ENCODE data around the gene ZNF444. TPM values are rescaled to one million over a fixed set of nuclear protein-coding genes. Genes with fewer than 3 reads are reported as not detected.

Gene ZNF444
- total and polyA plus RNA-seq, 9 of the 15 experiments (the other 6 are each of a cell fraction or from before 2014, with no cell fraction given): 0.39 to 40.0 (median 6.9) TPM

DNA sequence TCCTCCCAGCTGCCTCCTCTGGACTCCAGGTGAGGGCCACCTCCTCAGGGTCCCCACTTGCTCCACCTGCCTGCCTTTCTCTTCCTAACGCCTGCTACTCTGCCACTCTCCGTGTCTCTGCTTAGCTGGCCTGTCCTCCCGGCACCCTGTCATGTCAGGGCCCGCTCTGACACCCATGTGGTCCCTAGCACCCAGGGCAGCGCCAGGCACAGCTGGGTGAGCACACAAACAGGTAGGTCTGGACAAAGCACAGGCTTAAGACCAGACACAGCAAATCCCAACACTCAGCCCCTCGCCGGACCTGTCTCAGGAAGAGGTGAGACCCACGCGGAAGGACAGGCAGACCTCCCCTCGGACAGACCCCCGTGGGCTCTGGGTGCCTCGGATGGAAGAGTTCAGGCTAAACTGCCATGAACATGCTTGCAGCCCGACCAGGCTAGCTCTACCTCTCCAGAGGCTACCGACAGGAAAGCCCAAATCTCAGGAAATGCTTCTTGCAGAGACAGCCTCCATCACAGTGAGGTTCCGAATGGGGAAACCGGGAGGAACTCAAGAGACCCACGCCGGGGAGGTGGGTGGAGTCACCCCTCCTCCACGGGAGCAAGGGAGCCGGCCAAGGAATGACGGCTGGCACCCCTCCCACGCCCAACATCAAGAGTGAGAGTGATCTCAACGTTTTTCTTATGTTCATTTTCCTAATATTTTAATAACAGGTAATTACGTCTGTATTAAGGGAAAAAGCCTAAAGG is 32.5 kb upstream of the ZNF444 start:
- Histone ChIP-seq H4K20me1 (replicated peaks; ENCODE audit: control insufficient read depth, insufficient read depth, low read length) (peaks cover 13% of the 10 kb centered on the region), H3K9me1 (ENCODE audit: control insufficient read depth, insufficient read depth, low read length) (peaks cover 9% of the 10 kb centered on the region), H3K4me3 (no peak overlapping the region), H3K4me2 (ENCODE audit: insufficient read depth, low read length) (no peak overlapping the region), H3K27me3 (ENCODE audit: control insufficient read depth in 2 of 2, insufficient read depth in 2 of 2, low read length in 2 of 2) (no peaks in the 10 kb centered on the region), H3K27ac (ENCODE audit: extremely low read depth, low read depth, low read length) (no peak overlapping the region), H3K9me3 (replicated peaks; ENCODE audit: control insufficient read depth, insufficient read depth, low read depth, low read length) (peaks cover 4% of the 10 kb centered on the region; the same call in 1 of the 2 replicates), H3K36me3 (ENCODE audit: control insufficient read depth, insufficient read depth, low read length) (peaks cover 53% of the 10 kb centered on the region), H3K79me2 (ENCODE audit: control insufficient read depth, insufficient read depth, low read length) (peaks cover 91% of the 10 kb centered on the region), H3K9ac (ENCODE audit: insufficient read depth in 1 of 2, low read depth in 2 of 2, low read length in 2 of 2) (peak overlapping the region in 1 of 2 experiments; percentile 52; a peak in 1 of 4 replicates), H3K4me1 (replicated peaks in 1 of 2; ENCODE audit: control insufficient read depth in 2 of 2, insufficient read depth in 2 of 2, low read length in 2 of 2) (peaks cover 8 to 49% of the 10 kb centered on the region in 2 experiments; a peak in 3 of 5 replicates), H2AFZ (ENCODE audit: low read depth, low read length) (no peak overlapping the region)
- 0 out of 2 replicates have a peak, but pooled peaks have one; percentile 27 for TF ChIP-seq RBFOX2 (IDR thresholded peaks at IDR 0.05; ENCODE audit: low read depth, low read length)
- 0 out of 2 replicates have a peak, but pooled peaks have one; percentile 14 for TF ChIP-seq POLR2G (IDR thresholded peaks at IDR 0.05; ENCODE audit: low read depth, low read length)
- no peak for TF ChIP-seq HDAC2 (IDR thresholded peaks at IDR 0.05)
- ChIA-PET CTCF (ENCODE audit: low intra/inter-chr PET ratio) (no interaction called here), POLR2A (interaction anchor here (1.2 kb wide), 1 partner anchor 8 kb away, joined by 4 read pairs; no protein-coding TSS in a partner anchor)
- DNase-seq (ENCODE audit: extremely low read depth in 1 of 4, low spot score in 3 of 4) (no peak), FAIRE-seq (no peak), ATAC-seq (no peak)
- intact Hi-C loops (cut with micrococcal nuclease) (no loop called here), in situ Hi-C loops (cut with MboI) (no loop called here)
- 90% methylated on average over 21 of the region's 24 CpGs for WGBS (ENCODE audit: insufficient coverage, low coverage, missing lambda C conversion rate)
- BruUV-seq (replicated peaks): no TSS peak

DNA sequence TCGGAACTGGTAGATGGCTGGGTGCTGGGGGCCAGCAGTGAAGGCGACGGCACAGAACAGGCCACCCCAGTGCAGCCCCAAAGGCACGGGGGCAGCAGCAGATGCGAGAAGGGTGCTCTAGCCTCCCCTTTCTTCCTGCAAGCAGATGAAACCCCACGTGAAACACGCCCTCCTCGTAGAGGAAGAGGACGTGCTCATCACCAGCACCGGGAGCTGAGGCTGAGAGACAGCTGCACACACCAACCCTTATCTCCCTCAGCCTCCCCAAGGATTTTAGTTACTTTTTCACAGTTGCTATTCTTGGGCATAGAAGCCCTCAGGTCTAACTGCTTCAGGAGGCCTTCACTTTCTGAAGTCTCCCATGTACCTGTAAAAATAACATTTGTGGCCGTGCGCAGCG is 31.9 kb upstream of the ZNF444 start:
- Histone ChIP-seq H3K27ac (ENCODE audit: extremely low read depth, low read depth, low read length) (no peak overlapping the region), H3K79me2 (ENCODE audit: control insufficient read depth, insufficient read depth, low read length) (peaks cover 97% of the 10 kb centered on the region), H3K4me3 (no peak overlapping the region), H3K4me2 (ENCODE audit: insufficient read depth, low read length) (no peak overlapping the region), H2AFZ (ENCODE audit: low read depth, low read length) (no peak overlapping the region), H3K27me3 (ENCODE audit: control insufficient read depth in 2 of 2, insufficient read depth in 2 of 2, low read length in 2 of 2) (no peaks in the 10 kb centered on the region), H3K9ac (ENCODE audit: insufficient read depth in 1 of 2, low read depth in 2 of 2, low read length in 2 of 2) (no peak overlapping the region), H4K20me1 (replicated peaks; ENCODE audit: control insufficient read depth, insufficient read depth, low read length) (peaks cover 18% of the 10 kb centered on the region), H3K9me3 (replicated peaks; ENCODE audit: control insufficient read depth, insufficient read depth, low read depth, low read length) (peaks cover 4% of the 10 kb centered on the region; the same call in 1 of the 2 replicates), H3K36me3 (ENCODE audit: control insufficient read depth, insufficient read depth, low read length) (peaks cover 56% of the 10 kb centered on the region), H3K4me1 (replicated peaks in 1 of 2; ENCODE audit: control insufficient read depth in 2 of 2, insufficient read depth in 2 of 2, low read length in 2 of 2) (peaks cover 8 to 55% of the 10 kb centered on the region in 2 experiments; a peak in 3 of 5 replicates), H3K9me1 (ENCODE audit: control insufficient read depth, insufficient read depth, low read length) (peaks cover 9% of the 10 kb centered on the region)
- TF ChIP-seq HOXB6 (CRISPR knock-in tag; IDR thresholded peaks at IDR 0.05; ENCODE audit: borderline replicate concordance) (no peak), POLR2G (IDR thresholded peaks at IDR 0.05; ENCODE audit: low read depth, low read length) (no peak), NUFIP1 (IDR thresholded peaks at IDR 0.05; ENCODE audit: partially characterized antibody) (no peak), FOSL1 (tag; conservative IDR thresholded peaks at IDR 0.05) (no peak)
- intact Hi-C loops (cut with micrococcal nuclease) (no loop called here), in situ Hi-C loops (cut with MboI) (no loop called here)
- POLR2A ChIA-PET: no interaction called here
- BruUV-seq (replicated peaks): no TSS peak
- no peak for DNase-seq (ENCODE audit: extremely low read depth in 1 of 4, low spot score in 3 of 4)
- no peak for ATAC-seq
- no peak for FAIRE-seq
- 90% methylated on average over 13 of the region's 13 CpGs for WGBS (ENCODE audit: insufficient coverage, low coverage, missing lambda C conversion rate)
- CTCF ChIA-PET (ENCODE audit: low intra/inter-chr PET ratio): no interaction called here
